ENCODE data around the gene PDCD1LG2.
"Not testable (repeated sequence)": the region's sequence is repeated elsewhere in the genome, so short reads cannot be mapped to it uniquely, and the experiment has no call there.

Gene PDCD1LG2

DNA sequence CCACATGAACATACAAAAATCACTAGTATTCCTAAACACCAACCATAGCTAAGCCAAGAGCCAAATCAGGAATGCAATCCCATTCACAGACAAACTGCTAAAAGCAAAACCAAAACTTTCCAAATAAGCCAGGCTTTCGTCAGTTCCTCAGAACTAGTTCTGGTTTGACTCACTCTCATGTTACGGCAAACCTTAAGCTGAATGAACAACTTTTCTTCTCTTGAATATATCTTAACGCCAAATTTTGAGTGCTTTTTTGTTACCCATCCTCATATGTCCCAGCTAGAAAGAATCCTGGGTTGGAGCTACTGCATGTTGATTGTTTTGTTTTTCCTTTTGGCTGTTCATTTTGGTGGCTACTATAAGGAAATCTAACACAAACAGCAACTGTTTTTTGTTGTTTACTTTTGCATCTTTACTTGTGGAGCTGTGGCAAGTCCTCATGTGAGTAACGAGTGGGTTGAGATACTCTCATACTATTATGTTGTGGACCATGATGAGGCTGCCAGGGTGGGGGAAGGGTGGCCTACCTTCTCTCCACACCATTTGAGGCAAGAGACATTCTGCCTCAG lies at the start of gene PDCD1LG2:
Gene PDCD1LG2 (plus strand): TSS at position 172 of the 572 bp plus-strand sequence. CDS start 12,016 bp downstream, outside the sequence.
- DNase-seq = peak; percentile 74

DNA sequence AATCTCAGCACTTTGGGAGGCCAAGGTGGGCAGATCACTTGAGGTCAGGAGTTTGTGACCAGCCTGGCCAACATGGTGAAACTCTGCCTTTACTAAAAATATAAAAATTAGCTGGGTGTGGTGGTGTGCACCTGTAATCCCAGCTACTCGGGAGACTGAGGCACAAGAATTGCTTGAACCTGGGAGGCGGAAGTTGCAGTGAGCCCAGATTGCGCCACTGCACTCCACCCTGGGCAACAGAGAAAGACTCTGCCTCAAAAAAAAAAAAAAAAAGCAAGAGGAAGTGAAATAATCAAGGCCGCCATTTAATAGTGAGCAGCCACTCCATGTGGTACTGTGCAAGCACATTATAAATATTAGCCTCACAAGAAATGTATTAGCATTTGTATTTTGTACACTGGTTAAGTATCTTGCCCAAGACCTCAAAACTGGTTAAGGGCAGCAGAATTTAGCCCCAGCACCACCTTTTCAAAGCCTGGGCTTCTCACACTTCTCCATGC lies 45.5 kb upstream of the PDCD1LG2 start:
- DNase-seq = peak; percentile 69

DNA sequence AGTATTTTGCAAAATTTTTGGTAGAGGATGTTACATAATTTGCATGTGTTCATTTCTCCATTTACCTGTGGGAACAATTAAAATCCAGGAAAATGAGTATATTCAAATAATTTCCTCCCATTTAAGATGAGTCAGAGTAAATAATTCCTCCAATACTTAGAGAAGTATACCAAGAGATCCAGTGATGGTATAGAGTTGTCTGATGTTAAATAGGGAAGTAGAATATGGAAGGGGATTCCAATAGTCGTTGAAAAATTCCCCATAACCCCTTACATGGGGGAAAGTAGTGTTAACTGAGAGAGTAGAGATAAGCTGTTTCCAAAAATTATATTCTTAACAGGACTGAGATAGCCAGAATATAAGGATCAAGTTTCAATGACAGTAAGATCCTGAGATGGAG lies 44.3 kb upstream of the PDCD1LG2 start:
- DNase-seq = no peak

DNA sequence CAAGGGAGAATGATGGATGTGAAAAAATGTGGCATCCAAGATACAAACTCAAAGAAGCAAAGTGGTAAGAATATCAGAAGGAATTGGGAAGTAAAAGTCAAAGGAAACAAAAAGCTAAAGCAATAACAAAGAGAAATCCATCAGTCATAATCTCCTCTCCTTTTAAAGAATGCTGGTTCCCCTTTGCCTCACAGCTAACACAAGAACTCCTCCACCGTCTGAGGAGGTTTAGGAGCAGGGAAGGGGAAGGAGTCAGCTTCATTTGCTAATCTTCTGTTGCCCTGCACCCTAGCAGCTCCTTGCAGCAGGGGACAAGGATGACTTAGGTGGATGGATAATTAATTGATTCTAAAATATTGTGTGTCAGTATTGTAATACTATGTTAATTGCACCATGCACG lies 43.6 kb upstream of the PDCD1LG2 start:
- peak; percentile 66 for DNase-seq

DNA sequence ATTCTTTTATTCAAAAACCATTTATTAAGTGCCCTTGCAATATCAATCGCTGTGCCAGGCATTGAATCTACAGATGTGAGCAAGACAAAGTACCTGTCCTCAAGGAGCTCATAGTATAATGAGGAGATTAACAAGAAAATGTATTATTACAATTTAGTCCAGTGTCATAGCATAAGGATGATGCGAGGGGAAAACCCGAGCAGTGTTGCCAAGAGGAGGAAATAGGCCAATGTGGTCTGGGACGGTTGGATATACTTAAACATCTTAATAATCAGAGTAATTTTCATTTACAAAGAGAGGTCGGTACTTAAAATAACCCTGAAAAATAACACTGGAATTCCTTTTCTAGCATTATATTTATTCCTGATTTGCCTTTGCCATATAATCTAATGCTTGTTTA lies 41.5 kb upstream of the PDCD1LG2 start:
- DNase-seq = no peak

DNA sequence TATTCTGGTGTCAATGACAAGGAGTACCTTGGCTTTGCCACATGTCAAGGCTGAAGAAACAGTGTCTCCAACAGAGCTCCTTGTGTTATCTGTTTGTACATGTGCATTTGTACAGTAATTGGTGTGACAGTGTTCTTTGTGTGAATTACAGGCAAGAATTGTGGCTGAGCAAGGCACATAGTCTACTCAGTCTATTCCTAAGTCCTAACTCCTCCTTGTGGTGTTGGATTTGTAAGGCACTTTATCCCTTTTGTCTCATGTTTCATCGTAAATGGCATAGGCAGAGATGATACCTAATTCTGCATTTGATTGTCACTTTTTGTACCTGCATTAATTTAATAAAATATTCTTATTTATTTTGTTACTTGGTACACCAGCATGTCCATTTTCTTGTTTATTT lies 40.2 kb upstream of the PDCD1LG2 start:
- no peak for DNase-seq

DNA sequence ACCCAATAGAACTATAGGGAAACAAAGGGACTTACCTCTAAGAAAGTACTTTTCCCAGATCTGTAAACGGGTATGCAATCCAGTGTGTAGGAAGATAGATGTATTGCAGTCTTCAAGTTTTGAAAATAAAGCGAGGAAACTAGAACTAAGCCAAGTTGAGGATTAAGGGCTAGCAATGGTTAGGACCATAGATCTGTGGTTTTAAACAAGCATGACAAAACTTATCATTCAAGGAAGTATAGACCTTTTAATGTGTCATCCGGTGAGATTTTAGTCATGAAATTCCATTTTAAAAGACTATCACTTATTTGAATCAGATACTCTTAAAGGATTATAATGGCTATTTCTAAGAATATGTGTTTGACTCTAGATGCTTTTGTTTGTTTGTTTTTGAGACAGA lies 39.5 kb upstream of the PDCD1LG2 start:
- peak; percentile 39 for DNase-seq

DNA sequence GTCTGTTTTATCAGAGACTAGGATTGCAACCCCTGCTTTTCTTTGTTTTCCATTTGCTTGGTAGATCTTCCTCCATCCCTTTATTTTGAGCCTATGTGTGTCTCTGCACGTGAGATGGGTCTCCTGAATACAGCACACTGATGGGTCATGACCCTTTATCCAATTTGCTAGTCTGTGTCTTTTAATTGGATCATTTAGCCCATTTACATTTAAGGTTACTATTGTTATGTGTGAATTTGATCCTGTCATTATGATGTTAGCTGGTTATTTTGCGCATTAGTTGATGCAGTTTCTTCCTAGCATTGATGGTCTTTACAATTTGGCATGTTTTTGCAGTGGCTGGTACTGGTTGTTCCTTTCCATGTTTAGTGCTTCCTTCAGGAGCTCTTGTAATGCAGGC lies 34.7 kb upstream of the PDCD1LG2 start:
- not testable (repeated sequence) for DNase-seq

DNA sequence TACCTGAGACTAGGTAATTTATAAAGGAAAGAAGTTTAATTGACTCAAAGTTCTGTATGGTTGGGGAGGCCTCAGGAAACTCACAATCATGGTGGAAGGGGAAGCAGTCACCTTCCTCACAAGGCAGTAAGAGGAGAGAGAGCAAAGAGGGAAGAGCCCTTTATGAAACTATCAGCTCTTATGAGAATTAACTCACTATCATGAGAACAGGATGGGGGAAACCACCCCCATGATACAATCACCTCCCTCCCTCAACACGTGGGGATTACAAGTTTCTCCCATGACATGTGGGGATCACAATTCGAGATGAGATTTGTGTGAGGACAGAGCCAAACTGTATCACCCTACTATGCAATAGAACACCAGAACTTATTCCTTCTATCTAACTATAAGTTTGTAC lies 32.1 kb upstream of the PDCD1LG2 start:
- DNase-seq = peak; percentile 22

DNA sequence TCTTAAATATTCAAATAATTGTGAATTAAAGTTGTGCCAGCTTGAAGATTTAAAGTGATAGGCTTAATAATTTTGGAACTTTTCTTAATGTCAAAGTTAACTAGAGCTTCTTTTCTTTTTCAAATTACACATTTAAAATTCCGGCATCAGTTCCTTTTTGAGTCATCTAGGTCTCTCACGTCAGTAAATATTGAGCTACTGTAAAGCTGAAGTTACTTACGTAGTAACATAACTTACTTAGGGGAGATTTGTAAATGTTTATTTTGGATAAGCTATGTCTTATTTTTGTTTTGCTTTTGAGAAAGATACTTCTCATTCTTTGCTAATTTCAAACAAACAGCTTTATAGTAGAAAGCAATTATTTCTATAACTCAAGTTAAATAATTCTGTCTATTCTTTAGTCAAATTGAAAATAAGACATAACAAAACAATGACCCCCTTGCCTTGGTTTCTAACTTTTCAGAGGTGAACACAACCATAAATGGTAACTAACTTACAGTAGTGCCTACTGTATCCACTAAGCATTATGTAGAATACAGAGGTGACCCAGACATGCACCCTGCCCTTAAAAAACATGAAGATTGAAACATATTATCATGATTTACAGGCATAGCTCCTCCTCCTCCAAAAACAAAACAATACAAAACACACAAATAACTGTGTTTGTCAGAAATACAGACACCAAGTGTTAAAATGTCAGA lies 30.2 kb upstream of the PDCD1LG2 start:
- DNase-seq = no peak

DNA sequence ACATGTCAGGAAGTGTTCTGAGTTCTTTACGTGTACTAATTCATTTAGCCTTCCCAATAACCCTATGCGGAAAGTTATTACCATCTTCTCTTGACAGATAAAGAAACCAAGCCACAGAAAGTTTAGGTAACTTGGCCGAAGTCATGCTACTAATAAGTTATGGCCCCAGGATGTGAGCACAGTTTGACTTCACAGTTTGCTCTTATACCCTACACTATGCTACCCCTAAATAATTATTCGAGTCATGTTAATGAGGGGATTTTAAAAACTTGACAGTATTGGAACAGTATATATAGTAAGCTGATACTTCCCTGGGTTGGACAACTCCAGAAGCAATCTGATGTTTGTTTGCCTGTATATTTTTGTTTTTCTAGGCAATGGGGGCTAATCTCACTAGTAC lies 29.4 kb upstream of the PDCD1LG2 start:
- no peak for DNase-seq

DNA sequence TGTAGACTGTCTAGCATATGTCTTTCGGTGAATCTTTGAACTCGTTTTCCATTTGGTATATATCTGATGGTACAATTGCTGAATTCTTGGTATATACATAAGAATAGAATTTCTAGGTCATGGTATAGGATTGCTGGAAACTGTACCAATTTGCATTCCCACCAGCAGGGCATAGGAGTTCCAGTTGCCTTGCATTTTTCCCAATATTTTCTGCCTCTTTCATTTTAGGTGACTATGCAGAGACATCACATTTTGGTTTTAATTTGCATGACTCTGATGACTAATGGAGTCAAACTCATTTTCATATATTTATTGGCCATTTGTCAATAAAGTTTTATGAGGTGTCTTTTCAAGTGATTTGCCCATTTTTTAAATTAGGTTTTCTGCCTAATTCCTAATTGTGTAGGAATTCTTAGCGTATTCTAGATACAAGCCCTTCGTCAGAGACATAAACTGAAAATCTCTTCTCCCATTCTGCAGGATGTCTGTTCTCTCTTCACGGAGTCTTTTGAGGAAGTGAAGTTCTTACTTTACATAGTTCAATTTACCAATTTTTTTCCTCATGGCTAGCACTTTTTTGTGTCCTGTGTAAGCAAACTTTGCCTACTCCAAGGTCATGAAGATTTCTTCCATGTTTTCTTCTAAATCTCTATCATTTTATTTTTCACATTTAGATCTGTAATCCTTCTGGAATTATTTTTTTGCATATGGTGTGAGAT lies 28.9 kb upstream of the PDCD1LG2 start:
- DNase-seq = peak; percentile 16

DNA sequence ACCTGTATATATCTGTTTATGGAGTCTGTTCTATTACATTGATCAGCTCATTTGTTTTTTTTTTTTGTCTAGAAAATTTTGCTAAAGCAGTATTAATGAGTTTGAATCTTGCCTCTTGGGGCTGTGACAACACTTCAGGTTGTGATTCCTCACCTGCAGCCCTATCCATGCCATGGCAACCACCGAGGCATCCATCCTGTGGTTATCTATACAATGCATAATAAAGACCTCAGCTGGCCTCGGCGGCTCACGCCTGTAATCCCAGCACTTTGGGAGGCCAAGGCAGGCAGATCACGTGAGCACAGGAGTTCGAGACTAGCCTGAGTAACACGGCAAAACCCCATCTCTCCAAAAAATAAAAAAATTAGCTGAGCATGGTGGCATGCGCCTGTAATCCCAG lies 28.1 kb upstream of the PDCD1LG2 start:
- no peak for DNase-seq

DNA sequence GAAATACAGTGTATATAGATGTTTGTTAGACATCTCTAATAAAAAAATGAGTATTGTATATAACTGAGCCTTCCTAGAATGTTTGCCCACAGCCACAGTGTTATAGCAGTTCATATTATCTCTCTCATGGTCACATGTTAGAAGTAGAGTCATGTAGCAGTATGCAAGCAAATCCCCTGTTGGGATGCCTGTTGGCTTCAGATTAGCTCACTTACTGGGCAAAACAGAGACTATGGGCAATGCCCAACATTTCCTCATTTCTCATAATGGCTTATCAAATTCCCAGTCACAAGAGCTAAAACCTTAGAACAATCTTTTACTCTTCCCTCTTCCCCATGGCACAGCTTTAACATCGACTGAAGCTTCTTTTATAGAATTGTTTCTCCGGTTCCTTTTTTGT lies 27.0 kb upstream of the PDCD1LG2 start:
- DNase-seq = no peak

DNA sequence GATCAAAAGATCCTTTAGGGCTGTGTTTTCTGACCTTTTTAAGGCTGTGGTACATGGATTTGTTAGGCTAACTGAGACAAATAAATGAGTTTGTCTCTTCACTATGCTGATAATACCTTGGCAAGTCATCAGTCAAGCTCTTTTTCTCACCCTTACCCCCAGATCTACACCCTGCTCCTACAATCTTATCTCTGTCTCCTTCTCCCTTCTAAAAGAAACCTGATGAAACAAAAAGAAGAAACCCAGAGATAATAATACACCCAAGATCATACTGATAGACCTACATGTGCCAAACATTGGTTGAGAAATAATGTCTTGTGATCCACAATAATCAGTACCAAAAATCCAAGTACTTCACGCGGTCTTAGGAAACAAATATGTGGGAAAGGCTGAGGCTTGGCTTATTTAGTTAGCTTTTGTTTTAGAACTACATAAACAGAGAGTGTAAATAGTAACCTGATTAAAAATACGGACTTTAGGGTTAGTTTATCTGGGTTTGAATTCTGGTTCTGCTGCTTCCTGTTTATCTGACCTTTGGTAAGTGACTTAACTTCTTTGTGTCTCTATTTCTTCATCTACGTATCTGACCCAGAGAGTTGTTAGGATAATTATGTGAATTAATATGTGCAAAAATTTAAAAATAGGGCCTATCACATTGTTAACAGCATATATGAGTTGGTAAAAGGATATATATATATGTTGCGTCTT lies 24.8 kb upstream of the PDCD1LG2 start:
- no peak for DNase-seq

DNA sequence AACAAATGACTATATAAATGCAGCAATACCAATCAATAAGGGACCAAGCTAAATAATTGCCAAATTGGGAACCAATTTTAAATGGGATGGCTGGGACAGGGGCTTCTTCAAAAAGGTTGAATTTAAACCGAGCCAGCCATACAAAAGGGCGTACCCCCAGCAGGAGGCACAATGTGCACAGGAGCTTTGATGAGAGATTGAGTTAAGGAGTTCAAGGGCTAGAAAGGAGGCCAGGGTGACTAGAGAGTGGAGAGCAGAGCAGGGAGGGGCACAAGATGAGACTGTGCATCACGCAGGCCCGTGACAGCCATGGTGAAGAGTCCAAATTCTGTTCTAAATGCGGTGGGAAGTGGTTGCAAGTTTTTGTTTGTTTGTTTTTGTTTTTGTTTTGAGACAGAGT lies 23.3 kb upstream of the PDCD1LG2 start:
- DNase-seq = no peak

DNA sequence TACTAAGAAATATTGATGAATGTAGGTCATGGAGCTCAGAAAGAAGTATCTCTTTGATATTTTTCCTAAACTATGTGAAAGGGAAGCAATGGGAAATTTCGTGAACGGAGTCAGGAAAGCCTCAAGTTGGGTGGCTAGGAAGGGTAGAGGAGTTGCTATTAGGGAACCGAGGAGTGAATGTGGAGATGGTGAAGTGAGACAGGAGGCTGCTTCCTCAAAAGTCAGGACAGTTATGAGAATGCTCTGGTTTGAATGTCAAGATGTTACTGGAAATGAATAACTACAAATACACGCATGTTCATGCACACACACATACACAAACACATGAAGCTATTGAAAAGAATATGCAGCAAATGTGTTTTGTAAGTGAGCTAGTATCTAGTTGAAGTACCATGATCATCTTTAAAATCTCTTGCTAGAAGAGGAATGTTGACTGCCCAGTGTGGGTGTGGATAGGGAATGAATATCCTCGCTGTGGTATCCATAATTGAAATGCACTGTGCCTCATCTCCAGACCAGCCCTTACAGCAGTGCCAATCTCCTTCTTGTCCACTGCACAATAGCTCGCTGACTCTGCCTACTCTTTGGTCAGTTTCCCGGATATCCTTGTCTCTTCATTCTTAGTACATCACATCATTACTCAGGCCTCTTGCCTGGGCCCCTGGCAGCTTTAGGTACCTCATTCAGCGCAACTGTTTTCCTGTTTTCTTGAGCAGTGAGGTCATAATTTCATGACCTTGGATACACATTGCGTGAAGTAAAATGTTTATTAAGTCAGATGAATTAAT lies 21.9 kb upstream of the PDCD1LG2 start:
- DNase-seq = peak; percentile 36

DNA sequence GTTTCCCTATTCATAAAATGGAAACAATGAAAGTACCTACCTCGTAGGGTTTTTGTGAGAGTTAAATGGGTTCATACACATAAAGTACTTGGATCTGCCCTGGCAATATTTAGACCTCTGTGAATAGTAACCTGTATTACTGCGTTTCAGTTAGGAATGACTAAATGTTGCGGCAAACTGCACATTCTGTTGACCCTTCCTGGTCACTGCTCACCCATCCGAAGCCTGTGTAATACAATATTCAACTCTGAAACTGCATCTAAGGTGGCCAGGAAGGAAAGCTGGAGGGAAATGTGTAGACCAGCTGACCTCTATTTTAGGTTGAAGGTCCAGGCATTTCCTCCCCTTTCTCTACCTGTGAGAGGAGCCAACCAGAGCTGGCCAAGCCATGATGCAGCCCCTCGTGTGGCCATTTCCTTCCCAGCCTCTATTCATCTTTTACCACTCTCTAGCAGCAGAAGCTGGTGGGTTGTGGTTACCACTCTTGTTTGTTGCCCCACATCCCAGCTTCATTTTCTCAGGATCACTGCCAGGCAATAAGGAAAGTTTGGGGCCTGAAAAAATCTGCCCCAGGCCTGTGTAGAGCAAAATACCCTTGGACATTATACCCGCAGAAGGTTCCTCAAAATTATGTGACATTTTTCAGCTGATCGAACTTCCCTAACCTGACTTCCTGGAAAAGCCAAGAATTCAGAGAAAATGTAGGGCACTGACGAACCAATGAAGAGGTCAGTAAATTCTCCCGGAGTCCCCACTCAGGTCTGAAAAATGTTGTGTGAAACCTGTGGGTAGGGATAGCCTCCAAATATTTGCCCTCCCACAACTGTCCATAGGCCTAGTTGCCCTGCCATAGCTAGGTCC lies 20.5 kb upstream of the PDCD1LG2 start:
- peak; percentile 23 for DNase-seq

DNA sequence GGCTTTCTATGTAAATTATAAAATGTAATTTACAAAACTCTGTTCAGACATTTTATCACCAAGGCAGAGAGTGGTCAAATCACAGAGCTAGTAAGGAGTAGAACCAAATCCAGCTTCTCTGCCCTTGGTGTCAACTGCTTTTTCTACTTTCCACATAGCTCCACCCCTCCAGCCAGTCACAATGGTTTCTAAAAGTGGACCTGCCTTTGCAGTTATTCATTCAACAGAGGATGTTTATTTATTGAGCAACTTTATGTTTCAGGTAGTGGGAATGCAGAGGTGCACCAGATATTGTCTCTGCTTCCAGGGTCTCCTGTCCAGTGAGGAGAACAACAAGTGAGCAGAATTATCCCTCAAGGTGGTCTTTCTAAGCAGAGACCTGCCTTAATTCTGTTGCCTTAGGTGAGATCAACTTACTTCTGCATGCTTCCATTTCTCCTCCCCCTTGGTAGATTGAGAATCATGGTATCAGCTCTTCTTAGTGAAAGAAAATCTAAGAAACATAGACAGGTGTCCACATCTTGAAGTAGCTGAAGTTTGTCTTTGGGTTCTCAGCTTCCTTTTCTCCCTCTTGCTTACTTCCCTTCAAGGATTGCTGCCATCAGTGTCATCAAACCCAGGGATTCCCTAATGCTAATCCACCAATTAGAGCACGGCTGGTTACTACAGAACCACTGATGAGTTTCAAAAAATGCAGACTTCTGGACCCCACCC lies 17.2 kb upstream of the PDCD1LG2 start:
- peak; percentile 57 for DNase-seq

DNA sequence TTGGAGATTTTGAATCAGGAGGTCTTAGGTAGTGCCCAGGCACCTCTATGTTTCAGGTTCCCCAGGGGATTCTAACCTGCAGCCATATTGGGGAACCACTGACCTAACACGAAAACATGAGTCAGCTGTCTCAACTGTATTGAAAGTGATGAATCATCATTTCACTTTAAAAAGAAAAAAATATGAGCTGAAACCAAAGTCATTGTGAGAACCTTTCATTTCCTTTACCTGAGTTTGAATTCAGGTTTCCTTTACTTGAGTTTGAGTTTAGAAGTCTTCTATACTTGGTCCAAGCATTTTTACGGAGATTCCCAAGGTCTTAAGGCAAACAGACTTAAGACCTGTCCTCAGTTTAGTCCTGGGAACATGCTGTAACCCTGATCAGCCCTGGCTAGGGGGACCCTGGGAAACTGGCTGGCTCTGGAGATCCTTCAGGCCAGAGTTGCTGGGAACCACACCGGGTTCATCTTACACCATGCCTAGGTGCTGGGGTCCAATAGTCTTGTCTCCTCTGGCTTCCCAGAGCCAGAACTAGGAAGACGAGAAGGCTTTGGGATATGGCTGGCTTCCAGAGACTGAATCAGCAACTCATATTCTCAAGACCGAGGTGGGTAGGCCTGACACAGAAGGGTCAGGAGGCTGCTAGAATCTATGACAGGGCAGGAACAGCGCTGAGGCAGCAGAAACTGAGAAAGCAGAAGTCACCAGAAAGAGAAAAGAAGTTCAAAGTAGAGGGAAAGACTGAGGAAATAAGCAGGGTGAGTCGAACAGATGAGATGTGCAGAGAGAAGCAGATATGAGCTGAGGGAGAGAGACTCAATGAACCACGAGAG lies 16.4 kb upstream of the PDCD1LG2 start:
- peak; percentile 80 for DNase-seq

All from MV-4-11 (cell line).